Skeletal muscle cell (primary cell): Measurements from ENCODE around the gene SUPT6H.

Source experiments
- DNase-seq: peaks from one replicate; pipeline ENCODE4 v3.0.0-alpha.2; 2010; ENCODE audit warnings: low read depth
- H3K4me3 ChIP-seq: 2 replicates; pipeline ENCODE4 v1.5.1; 2011; ENCODE audit warnings: low read depth, mild to moderate bottlenecking, control low read depth, low read length, moderate library complexity

The SUPT6H gene

GRCh38 chr17:28744104-28744971 lies 82.3 kb downstream of the SUPT6H start:
- no peak for DNase-seq
- peak overlapping the region; percentile 89 for H3K4me3 ChIP-seq

GRCh38 chr17:28744972-28745785 lies 83.2 kb downstream of the SUPT6H start:
- peak; percentile 11 for DNase-seq

GRCh38 chr17:28745786-28746411 lies 83.9 kb downstream of the SUPT6H start:
- H3K4me3 ChIP-seq: peak overlapping the region; percentile 89
- DNase-seq: no peak

More at GRCh38 chr17:28744972-28745785, 83.2 kb downstream of the SUPT6H start:
- H3K4me3 ChIP-seq: peak overlapping the region; percentile 89

- peak overlapping the region; percentile 89 for H3K4me3 ChIP-seq
- peak; percentile 53 for DNase-seq
Measured at GRCh38 chr17:28746611-28747050, 84.6 kb downstream of the SUPT6H start.

GRCh38 chr17:28747051-28747691 lies 85.2 kb downstream of the SUPT6H start:
- DNase-seq: no peak
- H3K4me3 ChIP-seq: no peak overlapping the region

GRCh38 chr17:28747801-28748750 lies 86.1 kb downstream of the SUPT6H start:
- no peak overlapping the region for H3K4me3 ChIP-seq
- no peak for DNase-seq

GRCh38 chr17:28748852-28749515 lies 87.0 kb downstream of the SUPT6H start:
- no peak for DNase-seq
- no peak overlapping the region for H3K4me3 ChIP-seq

- H3K4me3 ChIP-seq: no peak overlapping the region
- no peak for DNase-seq
Measured at GRCh38 chr17:28749516-28750177, 87.6 kb downstream of the SUPT6H start.

- H3K4me3 ChIP-seq: no peak overlapping the region
- peak; percentile 65 for DNase-seq
Measured at GRCh38 chr17:28750178-28751047, 88.4 kb downstream of the SUPT6H start.

GRCh38 chr17:28751600-28752366 lies 89.8 kb downstream of the SUPT6H start:
- no peak for DNase-seq
- no peak overlapping the region for H3K4me3 ChIP-seq
